Endodermal cell (in vitro differentiated cells): ENCODE results near the gene MS4A8. TPM values are rescaled to one million over a fixed set of nuclear protein-coding genes. Genes with fewer than 3 reads are reported as not detected.

Experiments used
- DNase-seq: peaks from one replicate; pipeline ENCODE4 v3.0.0-alpha.2; 2017
- H3K27ac ChIP-seq: 2 replicates; pipeline ENCODE4 v1.5.1; 2013; ENCODE audit warnings: mild to moderate bottlenecking, low read depth, low read length, moderate library complexity
- H3K27me3 ChIP-seq: 2 replicates; pipeline ENCODE4 v1.6.1; 2013; ENCODE audit warnings: mild to moderate bottlenecking, low read length, moderate library complexity; ENCODE audit not compliant: insufficient read depth, control insufficient read depth, poor library complexity, severe bottlenecking
- H3K36me3 ChIP-seq: 2 replicates; pipeline ENCODE4 v1.7.0; 2013; ENCODE audit warnings: mild to moderate bottlenecking, low read length, moderate library complexity; ENCODE audit not compliant: control insufficient read depth, insufficient read depth
- H3K4me1 ChIP-seq: one replicate; pipeline ENCODE4 v1.7.0; 2013; ENCODE audit warnings: low read length; ENCODE audit not compliant: control insufficient read depth, insufficient read depth
- H3K4me3 ChIP-seq: 2 replicates; pipeline ENCODE4 v1.5.1; 2013; ENCODE audit warnings: mild to moderate bottlenecking, low read length, moderate library complexity
- H3K9ac ChIP-seq: 2 replicates; pipeline ENCODE4 v1.6.1; 2013; ENCODE audit warnings: mild to moderate bottlenecking, low read length, moderate library complexity; ENCODE audit not compliant: poor library complexity, severe bottlenecking; ENCODE audit errors: extremely low read depth
- H3K9me3 ChIP-seq: 2 replicates; pipeline ENCODE4 v1.6.1; 2013; ENCODE audit warnings: mild to moderate bottlenecking, low read length, moderate library complexity; ENCODE audit not compliant: control insufficient read depth
- H3K27ac Mint-ChIP-seq: 2 replicates; pipeline ENCODE4 v1.8.0; 2020; ENCODE audit warnings: mixed read lengths
- H3K27me3 Mint-ChIP-seq: 2 replicates; pipeline ENCODE4 v1.8.0; 2021; ENCODE audit warnings: mild to moderate bottlenecking, mixed read lengths; ENCODE audit not compliant: insufficient read depth
- H3K36me3 Mint-ChIP-seq: 2 replicates; pipeline ENCODE4 v1.8.0; 2020; ENCODE audit warnings: low read depth, mixed read lengths
- H3K4me1 Mint-ChIP-seq: 2 replicates; pipeline ENCODE4 v1.8.0; 2020; ENCODE audit warnings: mixed read lengths
- H3K4me3 Mint-ChIP-seq: 2 replicates; pipeline ENCODE4 v1.8.0; 2020; ENCODE audit warnings: mild to moderate bottlenecking, moderate library complexity, mixed read lengths
- H3K9me3 Mint-ChIP-seq: 2 replicates; pipeline ENCODE4 v1.8.0; 2020; ENCODE audit warnings: mild to moderate bottlenecking, mixed read lengths
- WGBS, 2 experiments: methylation state at CpG; one replicate each; pipeline versions ENCODE4 v1.1.5 to v1.1.7; 2013; ENCODE audit warnings: missing lambda C conversion rate in 2 of 2, mixed read lengths in 1 of 2; ENCODE audit not compliant: insufficient coverage in 1 of 2, insufficient read length in 1 of 2; 5-methylcytosine and 5-hydroxymethylcytosine counted together
- total RNA-seq, 2 donors: library from RNA; stranded (reverse); fragmentation: NEBNext Ultra II Directional in 1 of 2; extraction: Animal tissue kit (Norgen Biotek cat#: 25700) in 1 of 2; gene quantifications; 2 replicates in 1 of 2; 3 replicates in 1 of 2; pipeline ENCODE4 v1.2.1, GENCODE V29; 2021
- TF ChIP-seq, protein P1 (sequence below): fragments of 200-600 bp; sonication (generic); conservative IDR thresholded peaks from 2 replicates; pipeline ENCODE4 v1.5.0; 2021; ENCODE audit warnings: antibody characterized with exemption, mild to moderate bottlenecking

MS4A8 gene
- total RNA-seq, 2 donors from 2014 or later: not detected

DNA sequence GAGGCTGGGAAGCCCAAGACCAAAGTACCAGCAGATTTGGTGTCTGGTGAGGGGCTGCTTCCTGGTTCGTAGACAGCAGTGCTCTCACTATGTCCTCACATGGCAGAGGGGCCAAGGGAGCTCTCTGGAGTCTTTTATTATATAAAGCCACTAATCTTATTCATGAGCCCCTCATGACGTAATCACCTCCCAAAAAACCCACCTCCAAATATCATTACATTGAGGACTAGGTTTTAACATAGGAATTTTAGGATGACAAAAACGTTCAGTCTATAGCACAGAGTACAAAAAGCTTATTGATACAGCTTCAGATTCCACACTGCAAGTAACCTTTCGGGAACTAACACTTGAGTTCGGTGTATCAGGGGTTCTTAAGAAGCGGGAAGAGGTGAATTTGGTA is 21.0 kb downstream of the MS4A8 start:
- Mint-ChIP-seq H3K4me3 (no peak overlapping the region), H3K36me3 (no peaks in the 10 kb centered on the region), H3K27me3 (peaks cover 19% of the 10 kb centered on the region), H3K27ac (no peak overlapping the region), H3K9me3 (peaks cover 10% of the 10 kb centered on the region), H3K4me1 (no peaks in the 10 kb centered on the region)
- TF ChIP-seq, protein P1, sequence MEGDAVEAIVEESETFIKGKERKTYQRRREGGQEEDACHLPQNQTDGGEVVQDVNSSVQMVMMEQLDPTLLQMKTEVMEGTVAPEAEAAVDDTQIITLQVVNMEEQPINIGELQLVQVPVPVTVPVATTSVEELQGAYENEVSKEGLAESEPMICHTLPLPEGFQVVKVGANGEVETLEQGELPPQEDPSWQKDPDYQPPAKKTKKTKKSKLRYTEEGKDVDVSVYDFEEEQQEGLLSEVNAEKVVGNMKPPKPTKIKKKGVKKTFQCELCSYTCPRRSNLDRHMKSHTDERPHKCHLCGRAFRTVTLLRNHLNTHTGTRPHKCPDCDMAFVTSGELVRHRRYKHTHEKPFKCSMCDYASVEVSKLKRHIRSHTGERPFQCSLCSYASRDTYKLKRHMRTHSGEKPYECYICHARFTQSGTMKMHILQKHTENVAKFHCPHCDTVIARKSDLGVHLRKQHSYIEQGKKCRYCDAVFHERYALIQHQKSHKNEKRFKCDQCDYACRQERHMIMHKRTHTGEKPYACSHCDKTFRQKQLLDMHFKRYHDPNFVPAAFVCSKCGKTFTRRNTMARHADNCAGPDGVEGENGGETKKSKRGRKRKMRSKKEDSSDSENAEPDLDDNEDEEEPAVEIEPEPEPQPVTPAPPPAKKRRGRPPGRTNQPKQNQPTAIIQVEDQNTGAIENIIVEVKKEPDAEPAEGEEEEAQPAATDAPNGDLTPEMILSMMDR: no peak
- Histone ChIP-seq H3K27ac (no peak overlapping the region), H3K9ac (no peak overlapping the region), H3K36me3 (no peaks in the 10 kb centered on the region), H3K4me1 (no peaks in the 10 kb centered on the region), H3K9me3 (no peaks in the 10 kb centered on the region), H3K4me3 (no peak overlapping the region), H3K27me3 (peaks cover 5% of the 10 kb centered on the region)
- DNase-seq: no peak
- WGBS, 2 experiments: 82 to 86% methylated on average over 4 to 6 of the region's 6 CpGs

DNA sequence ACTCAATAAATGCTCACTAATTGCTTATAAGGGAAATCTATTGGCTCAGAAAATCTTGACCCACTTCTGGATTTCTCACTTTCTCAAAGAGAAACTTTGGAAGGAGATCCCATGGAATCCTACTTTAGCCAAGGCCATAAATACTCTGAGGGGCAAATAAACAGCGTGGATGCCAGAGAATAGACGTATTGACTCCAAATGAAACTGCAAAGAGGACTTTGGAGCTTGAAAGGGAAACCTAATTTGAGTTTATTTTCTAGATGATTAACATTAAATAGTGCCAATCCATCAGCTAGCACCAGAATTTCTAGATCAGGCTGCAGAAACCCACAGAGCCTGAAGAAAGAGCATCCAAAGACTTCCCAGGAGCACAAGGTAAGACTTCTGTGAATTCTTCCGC is 25.0 kb downstream of the MS4A8 start, which contains the start of gene MS4A18:
Gene MS4A18, plus strand, starts transcription at position 301 of the 400 bp plus-strand sequence.
- Mint-ChIP-seq H3K4me3 (no peak within 1 kb of the TSS), H3K4me1 (no peaks in the 10 kb centered on the region), H3K9me3 (no peaks in the 10 kb centered on the region), H3K36me3 (no peaks in the 10 kb centered on the region), H3K27me3 (peaks cover 19% of the 10 kb centered on the region), H3K27ac (no peak within 1 kb of the TSS)
- TF ChIP-seq, protein P1: no peak
- DNase-seq: no peak
- Histone ChIP-seq H3K4me1 (no peaks in the 10 kb centered on the region), H3K9ac (no peak within 1 kb of the TSS), H3K4me3 (no peak within 1 kb of the TSS), H3K36me3 (no peaks in the 10 kb centered on the region), H3K27me3 (peaks cover 5% of the 10 kb centered on the region), H3K9me3 (no peaks in the 10 kb centered on the region), H3K27ac (no peak within 1 kb of the TSS)
- WGBS, 2 experiments: 95 to 96% methylated on average over 3 of the region's 3 CpGs

GRCh38 chr11:60725592-60725991 is 26.2 kb downstream of the MS4A8 start:
- no peak overlapping the region for H3K4me3 ChIP-seq
- no peaks in the 10 kb centered on the region for H3K4me1 ChIP-seq
- 90 to 100% methylated on average over 1 of the region's 1 CpG for WGBS, 2 experiments
- no peak overlapping the region for H3K27ac ChIP-seq
- Mint-ChIP-seq H3K9me3 (no peaks in the 10 kb centered on the region), H3K27ac (no peak overlapping the region), H3K36me3 (no peaks in the 10 kb centered on the region), H3K4me1 (no peaks in the 10 kb centered on the region), H3K27me3 (peaks cover 19% of the 10 kb centered on the region), H3K4me3 (no peak overlapping the region)
- H3K9ac ChIP-seq: no peak overlapping the region
- peaks cover 5% of the 10 kb centered on the region for H3K27me3 ChIP-seq
- DNase-seq: no peak
- TF ChIP-seq, protein P1: no peak
- no peaks in the 10 kb centered on the region for H3K36me3 ChIP-seq
- H3K9me3 ChIP-seq: no peaks in the 10 kb centered on the region
